WTC11 (cell line): ENCODE data around the gene ERP44. TPM values are rescaled to one million over a fixed set of nuclear protein-coding genes. Genes with fewer than 3 reads are reported as not detected.

Experiments
- ATAC-seq: fragments of 200-7000 bp; cut with Tn5 transposase; 2 replicates; pipeline ENCODE4 v1.10.0; 2021; ENCODE audit warnings: mild to moderate bottlenecking, moderate library complexity
- CTCF ChIA-PET: fragments of 300-600 bp; sonication (Branson Sonifier 250); formaldehyde crosslinking; loops from one replicate; lab custom pipeline; 2021; ENCODE audit warnings: antibody characterized with exemption; lab: Charles Lee
- POLR2A ChIA-PET: fragments of 350-600 bp; sonication (Branson Sonifier 250); formaldehyde crosslinking; loops from one replicate; lab custom pipeline; 2021; ENCODE audit warnings: antibody characterized with exemption; lab: Charles Lee
- DNase-seq: peaks from one replicate; pipeline ENCODE4 v3.0.0; 2021; ENCODE audit warnings: low spot score
- H3K27ac Mint-ChIP-seq: 2 replicates; pipeline ENCODE4 v1.8.0; 2021; ENCODE audit warnings: mixed read lengths
- H3K27me3 Mint-ChIP-seq: 2 replicates; pipeline ENCODE4 v1.8.0; 2021; ENCODE audit warnings: low read depth, mild to moderate bottlenecking, moderate library complexity, mixed read lengths
- H3K36me3 Mint-ChIP-seq: 2 replicates; pipeline ENCODE4 v1.8.0; 2021; ENCODE audit warnings: mixed read lengths
- H3K4me1 Mint-ChIP-seq: 2 replicates; pipeline ENCODE4 v1.8.0; 2022; ENCODE audit warnings: mixed read lengths
- H3K4me3 Mint-ChIP-seq: 2 replicates; pipeline ENCODE4 v1.8.0; 2021; ENCODE audit warnings: mild to moderate bottlenecking, moderate library complexity, mixed read lengths
- H3K9me3 Mint-ChIP-seq: 2 replicates; pipeline ENCODE4 v1.8.0; 2021; ENCODE audit warnings: mixed read lengths
- ESRRA ChIP-seq: sonication (generic); formaldehyde crosslinking; IDR thresholded peaks from 2 replicates; pipeline ENCODE4 v1.8.1; 2022; ENCODE audit warnings: mild to moderate bottlenecking, missing genetic modification reagents, borderline replicate concordance
- NFATC4 ChIP-seq: fragments of 250-450 bp; sonication (Bioruptor Pico); IDR thresholded peaks from 2 replicates; pipeline ENCODE4 v1.9.0; 2021; ENCODE audit warnings: mild to moderate bottlenecking
- TEAD4 ChIP-seq: sonication (generic); formaldehyde crosslinking; IDR thresholded peaks from 2 replicates; pipeline ENCODE4 v1.8.0; 2022; ENCODE audit warnings: mild to moderate bottlenecking, missing genetic modification reagents
- ZNF423 ChIP-seq: fragments of 250-450 bp; sonication (Bioruptor Pico); IDR thresholded peaks from 2 replicates; pipeline ENCODE4 v2.1.2; 2022; ENCODE audit warnings: mild to moderate bottlenecking, moderate library complexity
- total RNA-seq: library from RNA; stranded (reverse); gene quantifications from 3 replicates; pipeline ENCODE4 v1.2.3, GENCODE V29; 2021
- TF ChIP-seq, protein P1 (sequence below): sonication (generic); formaldehyde crosslinking; IDR thresholded peaks from 2 replicates; pipeline ENCODE4 v1.8.1; 2022; ENCODE audit warnings: mild to moderate bottlenecking, moderate library complexity, missing genetic modification reagents
- TF ChIP-seq, protein P2 (sequence below): fragments of 250-450 bp; sonication (Bioruptor Pico); IDR thresholded peaks from 2 replicates; pipeline ENCODE4 v1.9.0; 2021; ENCODE audit warnings: mild to moderate bottlenecking
- TF ChIP-seq, protein P3 (sequence below): fragments of 250-450 bp; sonication (Bioruptor Pico); IDR thresholded peaks from 2 replicates; pipeline ENCODE4 v2.1.2; 2022; ENCODE audit warnings: mild to moderate bottlenecking, moderate library complexity
- TF ChIP-seq, protein P4 (sequence below): sonication (generic); formaldehyde crosslinking; IDR thresholded peaks from 2 replicates; pipeline ENCODE4 v1.8.0; 2022; ENCODE audit warnings: mild to moderate bottlenecking, missing genetic modification reagents

ERP44 gene
- total RNA-seq, 1 experiment from 2014 or later, result 13.7 TPM

GRCh38 chr9:99936947-99937587, 161.7 kb downstream of the ERP44 start (continued):
- TF ChIP-seq, protein P1, sequence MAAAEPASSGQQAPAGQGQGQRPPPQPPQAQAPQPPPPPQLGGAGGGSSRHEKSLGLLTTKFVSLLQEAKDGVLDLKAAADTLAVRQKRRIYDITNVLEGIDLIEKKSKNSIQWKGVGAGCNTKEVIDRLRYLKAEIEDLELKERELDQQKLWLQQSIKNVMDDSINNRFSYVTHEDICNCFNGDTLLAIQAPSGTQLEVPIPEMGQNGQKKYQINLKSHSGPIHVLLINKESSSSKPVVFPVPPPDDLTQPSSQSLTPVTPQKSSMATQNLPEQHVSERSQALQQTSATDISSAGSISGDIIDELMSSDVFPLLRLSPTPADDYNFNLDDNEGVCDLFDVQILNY (CRISPR knock-in tag), result no peak
- TF ChIP-seq TEAD4 (CRISPR knock-in tag), result no peak

- peaks cover 19% of the 10 kb centered on the region for H3K9me3 Mint-ChIP-seq
- H3K36me3 Mint-ChIP-seq, result peaks cover 19% of the 10 kb centered on the region
- no peak for ATAC-seq
- ChIA-PET CTCF (interaction anchor here (1.0 kb wide), 1 partner anchor 16 kb away, joined by 3 read pairs; no protein-coding TSS in a partner anchor), POLR2A (no interaction called here)
- TF ChIP-seq NFATC4 (CRISPR knock-in tag) (no peak), ESRRA (CRISPR knock-in tag) (no peak), ZNF423 (CRISPR knock-in tag) (no peak)
- TF ChIP-seq, protein P2, sequence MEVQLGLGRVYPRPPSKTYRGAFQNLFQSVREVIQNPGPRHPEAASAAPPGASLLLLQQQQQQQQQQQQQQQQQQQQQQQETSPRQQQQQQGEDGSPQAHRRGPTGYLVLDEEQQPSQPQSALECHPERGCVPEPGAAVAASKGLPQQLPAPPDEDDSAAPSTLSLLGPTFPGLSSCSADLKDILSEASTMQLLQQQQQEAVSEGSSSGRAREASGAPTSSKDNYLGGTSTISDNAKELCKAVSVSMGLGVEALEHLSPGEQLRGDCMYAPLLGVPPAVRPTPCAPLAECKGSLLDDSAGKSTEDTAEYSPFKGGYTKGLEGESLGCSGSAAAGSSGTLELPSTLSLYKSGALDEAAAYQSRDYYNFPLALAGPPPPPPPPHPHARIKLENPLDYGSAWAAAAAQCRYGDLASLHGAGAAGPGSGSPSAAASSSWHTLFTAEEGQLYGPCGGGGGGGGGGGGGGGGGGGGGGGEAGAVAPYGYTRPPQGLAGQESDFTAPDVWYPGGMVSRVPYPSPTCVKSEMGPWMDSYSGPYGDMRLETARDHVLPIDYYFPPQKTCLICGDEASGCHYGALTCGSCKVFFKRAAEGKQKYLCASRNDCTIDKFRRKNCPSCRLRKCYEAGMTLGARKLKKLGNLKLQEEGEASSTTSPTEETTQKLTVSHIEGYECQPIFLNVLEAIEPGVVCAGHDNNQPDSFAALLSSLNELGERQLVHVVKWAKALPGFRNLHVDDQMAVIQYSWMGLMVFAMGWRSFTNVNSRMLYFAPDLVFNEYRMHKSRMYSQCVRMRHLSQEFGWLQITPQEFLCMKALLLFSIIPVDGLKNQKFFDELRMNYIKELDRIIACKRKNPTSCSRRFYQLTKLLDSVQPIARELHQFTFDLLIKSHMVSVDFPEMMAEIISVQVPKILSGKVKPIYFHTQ (CRISPR knock-in tag), result no peak
- no peak for DNase-seq
- no peaks in the 10 kb centered on the region for H3K4me1 Mint-ChIP-seq
- no peak overlapping the region for H3K4me3 Mint-ChIP-seq
- H3K27me3 Mint-ChIP-seq, result no peaks in the 10 kb centered on the region
- H3K27ac Mint-ChIP-seq, result no peak overlapping the region; the same call in 1 of the 2 replicates
Measured at GRCh38 chr9:99931155-99931840, 167.5 kb downstream of the ERP44 start.

DNA sequence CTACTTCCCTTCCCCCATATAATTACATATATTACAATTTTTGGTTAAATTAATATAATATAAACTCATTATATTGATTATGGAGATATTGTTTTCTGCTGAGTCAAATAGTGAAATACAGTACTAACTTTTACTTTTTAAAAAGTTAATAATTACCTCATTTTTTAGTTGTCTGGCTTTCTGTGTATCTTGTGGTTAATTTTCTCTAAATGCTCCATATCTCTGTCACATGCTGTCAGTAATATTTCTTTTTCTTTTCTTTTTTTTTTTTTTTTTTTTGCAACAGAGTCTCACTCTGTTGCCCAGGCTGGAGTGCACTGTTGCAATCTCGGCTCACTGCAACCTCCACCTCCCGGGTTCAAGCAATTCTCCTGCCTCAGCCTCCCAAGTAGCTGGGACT, 169.1 kb downstream of the ERP44 start:
- no peak for DNase-seq
- ChIA-PET POLR2A (no interaction called here), CTCF (no interaction called here)
- H3K4me3 Mint-ChIP-seq, result no peak overlapping the region
- H3K27ac Mint-ChIP-seq, result no peak overlapping the region
- H3K4me1 Mint-ChIP-seq, result no peaks in the 10 kb centered on the region
- H3K36me3 Mint-ChIP-seq, result peaks cover 35% of the 10 kb centered on the region
- ATAC-seq, result no peak
- H3K27me3 Mint-ChIP-seq, result no peaks in the 10 kb centered on the region
- TF ChIP-seq, protein P3, sequence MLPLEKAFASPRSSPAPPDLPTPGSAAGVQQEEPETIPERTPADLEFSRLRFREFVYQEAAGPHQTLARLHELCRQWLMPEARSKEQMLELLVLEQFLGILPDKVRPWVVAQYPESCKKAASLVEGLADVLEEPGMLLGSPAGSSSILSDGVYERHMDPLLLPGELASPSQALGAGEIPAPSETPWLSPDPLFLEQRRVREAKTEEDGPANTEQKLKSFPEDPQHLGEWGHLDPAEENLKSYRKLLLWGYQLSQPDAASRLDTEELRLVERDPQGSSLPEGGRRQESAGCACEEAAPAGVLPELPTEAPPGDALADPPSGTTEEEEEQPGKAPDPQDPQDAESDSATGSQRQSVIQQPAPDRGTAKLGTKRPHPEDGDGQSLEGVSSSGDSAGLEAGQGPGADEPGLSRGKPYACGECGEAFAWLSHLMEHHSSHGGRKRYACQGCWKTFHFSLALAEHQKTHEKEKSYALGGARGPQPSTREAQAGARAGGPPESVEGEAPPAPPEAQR (CRISPR knock-in tag), result no peak
- TF ChIP-seq, protein P4, sequence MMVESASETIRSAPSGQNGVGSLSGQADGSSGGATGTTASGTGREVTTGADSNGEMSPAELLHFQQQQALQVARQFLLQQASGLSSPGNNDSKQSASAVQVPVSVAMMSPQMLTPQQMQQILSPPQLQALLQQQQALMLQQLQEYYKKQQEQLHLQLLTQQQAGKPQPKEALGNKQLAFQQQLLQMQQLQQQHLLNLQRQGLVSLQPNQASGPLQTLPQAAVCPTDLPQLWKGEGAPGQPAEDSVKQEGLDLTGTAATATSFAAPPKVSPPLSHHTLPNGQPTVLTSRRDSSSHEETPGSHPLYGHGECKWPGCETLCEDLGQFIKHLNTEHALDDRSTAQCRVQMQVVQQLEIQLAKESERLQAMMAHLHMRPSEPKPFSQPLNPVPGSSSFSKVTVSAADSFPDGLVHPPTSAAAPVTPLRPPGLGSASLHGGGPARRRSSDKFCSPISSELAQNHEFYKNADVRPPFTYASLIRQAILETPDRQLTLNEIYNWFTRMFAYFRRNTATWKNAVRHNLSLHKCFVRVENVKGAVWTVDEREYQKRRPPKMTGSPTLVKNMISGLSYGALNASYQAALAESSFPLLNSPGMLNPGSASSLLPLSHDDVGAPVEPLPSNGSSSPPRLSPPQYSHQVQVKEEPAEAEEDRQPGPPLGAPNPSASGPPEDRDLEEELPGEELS (CRISPR knock-in tag), result no peak
- H3K9me3 Mint-ChIP-seq, result peaks cover 30% of the 10 kb centered on the region

Other genes with a start within 250 kb of the ERP44 start
- 22.1 to 23.8 TPM (median 23.2 TPM) in 3 replicates for gene STX17, start 192.3 kb downstream of the ERP44 start, total RNA-seq
- gene INVS, start 243 bp upstream of the ERP44 start, total RNA-seq, result 8.1 to 9.9 TPM (median 8.6 TPM) in 3 replicates